CD4-positive, alpha-beta T cell (primary cell): ENCODE data around the gene RGS1. TPM values are rescaled to one million over a fixed set of nuclear protein-coding genes. Genes with fewer than 3 reads are reported as not detected.

Experiments used
- ATAC-seq: fragments of 200-7000 bp; cut with Tn5 transposase; one replicate; pipeline ENCODE4 v1.10.0; 2022; ENCODE audit warnings: mild to moderate bottlenecking; ENCODE audit not compliant: poor library complexity
- CTCF ChIA-PET: fragments of 350-600 bp; sonication (Branson Sonifier 250); formaldehyde crosslinking; loops from one replicate; lab custom pipeline; 2021; ENCODE audit warnings: antibody characterized with exemption, inconsistent platforms; lab: Charles Lee
- POLR2A ChIA-PET: fragments of 350-600 bp; sonication (Branson Sonifier 250); formaldehyde crosslinking; loops from one replicate; lab custom pipeline; 2021; ENCODE audit warnings: antibody characterized with exemption, inconsistent platforms; lab: Charles Lee
- DNase-seq, 14 experiments: peaks; one replicate each; pipeline ENCODE4 v3.0.0-alpha.2; 2013 to 2020; ENCODE audit warnings: mixed read lengths in 2 of 14
- H3K27ac ChIP-seq, 2 donors: one replicate each; pipeline versions ENCODE4 v1.5.1 to v1.7.0; 2013; ENCODE audit warnings: low read length in 2 of 2, low read depth in 1 of 2, mild to moderate bottlenecking in 1 of 2
- H3K27me3 ChIP-seq, 2 experiments: 1 replicate in 1 of 2; 2 replicates in 1 of 2; pipeline versions ENCODE4 v1.6.1 to v1.7.0; 2013; ENCODE audit warnings: low read length in 2 of 2, control low read depth in 1 of 2, mild to moderate bottlenecking in 1 of 2, moderate library complexity in 1 of 2; ENCODE audit not compliant: insufficient read depth in 2 of 2, control insufficient read depth in 1 of 2
- H3K36me3 ChIP-seq: one replicate; pipeline ENCODE4 v1.6.1; 2013; ENCODE audit warnings: low read length, control low read depth; ENCODE audit not compliant: insufficient read depth
- H3K4me1 ChIP-seq: one replicate; pipeline ENCODE4 v1.6.1; 2013; ENCODE audit warnings: low read length, control low read depth; ENCODE audit not compliant: insufficient read depth
- H3K4me3 ChIP-seq: one replicate; pipeline ENCODE4 v1.5.1; 2013; ENCODE audit warnings: mild to moderate bottlenecking, low read length, moderate library complexity
- H3K9me3 ChIP-seq, 2 experiments: 1 replicate in 1 of 2; 2 replicates in 1 of 2; pipeline versions ENCODE4 v1.6.1 to v1.7.0; 2013; ENCODE audit warnings: low read length in 2 of 2, mild to moderate bottlenecking in 2 of 2, control low read depth in 1 of 2, moderate library complexity in 1 of 2; ENCODE audit not compliant: control insufficient read depth in 1 of 2, insufficient read depth in 1 of 2
- H3K27ac Mint-ChIP-seq: one replicate; pipeline ENCODE4 v1.8.0; 2020; ENCODE audit warnings: mixed read lengths
- H3K27me3 Mint-ChIP-seq: one replicate; pipeline ENCODE4 v1.8.0; 2021; ENCODE audit warnings: mixed read lengths
- H3K36me3 Mint-ChIP-seq: one replicate; pipeline ENCODE4 v1.8.0; 2021; ENCODE audit warnings: low read depth, mixed read lengths
- H3K4me1 Mint-ChIP-seq: one replicate; pipeline ENCODE4 v1.8.0; 2021; ENCODE audit warnings: low read depth, mixed read lengths
- H3K4me3 Mint-ChIP-seq: one replicate; pipeline ENCODE4 v1.8.0; 2020; ENCODE audit warnings: mild to moderate bottlenecking, mixed read lengths
- H3K9me3 Mint-ChIP-seq: one replicate; pipeline ENCODE4 v1.8.0; 2020; ENCODE audit warnings: mixed read lengths
- intact Hi-C, 2 experiments: fragments of 100-400 bp; cut with DNase I in 1 of 2; cut with micrococcal nuclease in 1 of 2; formaldehyde crosslinking; loops; one replicate each; pipeline versions ENCODE4 v1.15.1 to v1.9.0; 2023 to 2025; cut with DNase I, micrococcal nuclease
- polyA plus RNA-seq, 2 donors: library from polyadenylated mRNA; unstranded; fragments of 120-200 nt; gene quantifications; one replicate each; pipeline ENCODE4 v1.2.1, GENCODE V29; 2013
- total RNA-seq, 174 experiments: library from RNA in 2 of 174; stranded (reverse) in 2 of 174; gene quantifications; one replicate each; pipeline ENCODE4 v1.2.3 and lab custom pipeline; 2021 to 2026
- TF ChIP-seq, protein P1 (sequence below): fragments of 200-600 bp; IDR thresholded peaks from one replicate; pipeline ENCODE4 v1.8.0; 2022; ENCODE audit warnings: antibody characterized with exemption, mild to moderate bottlenecking

Gene RGS1, protein sequence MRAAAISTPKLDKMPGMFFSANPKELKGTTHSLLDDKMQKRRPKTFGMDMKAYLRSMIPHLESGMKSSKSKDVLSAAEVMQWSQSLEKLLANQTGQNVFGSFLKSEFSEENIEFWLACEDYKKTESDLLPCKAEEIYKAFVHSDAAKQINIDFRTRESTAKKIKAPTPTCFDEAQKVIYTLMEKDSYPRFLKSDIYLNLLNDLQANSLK
- total RNA-seq (100 to 1,000 TPM; 428 to 429 TPM), total RNA-seq (lab: John Stamatoyannopoulos, UW) (4.7 to 1,013 (median 106) reads per million in 172 experiments)
- polyA plus RNA-seq (2013, experiment 1 of 2), result 41.6 TPM
- 183 TPM for polyA plus RNA-seq (2013, experiment 2 of 2)

DNA sequence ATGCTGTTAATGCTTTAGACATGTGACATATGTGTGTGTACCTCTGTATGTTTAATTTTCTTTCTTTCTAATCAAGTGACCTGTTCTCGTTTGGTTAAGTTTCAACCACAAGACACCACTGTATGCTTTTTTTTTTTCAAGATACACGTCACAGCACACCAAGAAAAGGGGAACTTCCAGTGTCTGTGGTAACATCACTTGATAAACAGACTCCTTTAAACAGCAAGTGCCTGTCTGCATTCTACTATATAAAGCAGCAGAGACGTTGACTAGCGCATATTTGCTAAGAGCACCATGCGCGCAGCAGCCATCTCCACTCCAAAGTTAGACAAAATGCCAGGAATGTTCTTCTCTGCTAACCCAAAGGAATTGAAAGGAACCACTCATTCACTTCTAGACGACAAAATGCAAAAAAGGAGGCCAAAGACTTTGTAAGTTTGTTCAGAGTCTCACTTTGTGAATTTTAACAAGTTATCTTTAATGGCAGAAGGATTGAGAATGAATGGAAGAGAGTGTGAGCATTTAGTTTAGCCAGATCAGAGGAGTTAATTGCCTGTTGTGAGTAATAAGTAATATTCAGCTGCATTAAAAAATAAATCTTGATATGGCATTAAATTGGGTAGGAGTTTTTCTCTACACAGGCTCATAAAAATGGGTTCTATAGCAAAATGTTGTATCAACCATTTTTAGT lies at the start of gene RGS1:
Gene RGS1 (plus strand): TSS at position 275 of the 691 bp plus-strand sequence. CDS start 20 bp downstream, at position 295.
- peak; percentile 80 for ATAC-seq
- Histone ChIP-seq H3K27me3 (no peaks in the 10 kb centered on the region), H3K4me3 (peak within 1 kb of the TSS; percentile 46), H3K36me3 (no peaks in the 10 kb centered on the region), H3K9me3 (no peaks in the 10 kb centered on the region), H3K27ac (peak within 1 kb of the TSS; percentile 49 to 58), H3K4me1 (peaks cover 7% of the 10 kb centered on the region)
- Mint-ChIP-seq H3K27me3 (no peaks in the 10 kb centered on the region), H3K36me3 (peaks cover 45% of the 10 kb centered on the region), H3K4me3 (peak within 1 kb of the TSS; percentile 86), H3K27ac (peak within 1 kb of the TSS; percentile 93), H3K9me3 (peaks cover 3% of the 10 kb centered on the region), H3K4me1 (peaks cover 92% of the 10 kb centered on the region)
- ChIA-PET POLR2A (no interaction called here), CTCF (interaction anchor here (1.2 kb wide), 1 partner anchor 29 kb away, joined by 3 read pairs; no protein-coding TSS in a partner anchor)
- intact Hi-C loops, result loop anchor here (1.0 to 5.0 kb wide), 6 partner anchors 25 to 547 kb away; partner anchors contain the start of gene CDC73 (in 1 of the 2)
- DNase-seq, result peak; percentile 26 to 93 (median 60)
- TF ChIP-seq, protein P1, sequence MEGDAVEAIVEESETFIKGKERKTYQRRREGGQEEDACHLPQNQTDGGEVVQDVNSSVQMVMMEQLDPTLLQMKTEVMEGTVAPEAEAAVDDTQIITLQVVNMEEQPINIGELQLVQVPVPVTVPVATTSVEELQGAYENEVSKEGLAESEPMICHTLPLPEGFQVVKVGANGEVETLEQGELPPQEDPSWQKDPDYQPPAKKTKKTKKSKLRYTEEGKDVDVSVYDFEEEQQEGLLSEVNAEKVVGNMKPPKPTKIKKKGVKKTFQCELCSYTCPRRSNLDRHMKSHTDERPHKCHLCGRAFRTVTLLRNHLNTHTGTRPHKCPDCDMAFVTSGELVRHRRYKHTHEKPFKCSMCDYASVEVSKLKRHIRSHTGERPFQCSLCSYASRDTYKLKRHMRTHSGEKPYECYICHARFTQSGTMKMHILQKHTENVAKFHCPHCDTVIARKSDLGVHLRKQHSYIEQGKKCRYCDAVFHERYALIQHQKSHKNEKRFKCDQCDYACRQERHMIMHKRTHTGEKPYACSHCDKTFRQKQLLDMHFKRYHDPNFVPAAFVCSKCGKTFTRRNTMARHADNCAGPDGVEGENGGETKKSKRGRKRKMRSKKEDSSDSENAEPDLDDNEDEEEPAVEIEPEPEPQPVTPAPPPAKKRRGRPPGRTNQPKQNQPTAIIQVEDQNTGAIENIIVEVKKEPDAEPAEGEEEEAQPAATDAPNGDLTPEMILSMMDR, result no peak

DNA sequence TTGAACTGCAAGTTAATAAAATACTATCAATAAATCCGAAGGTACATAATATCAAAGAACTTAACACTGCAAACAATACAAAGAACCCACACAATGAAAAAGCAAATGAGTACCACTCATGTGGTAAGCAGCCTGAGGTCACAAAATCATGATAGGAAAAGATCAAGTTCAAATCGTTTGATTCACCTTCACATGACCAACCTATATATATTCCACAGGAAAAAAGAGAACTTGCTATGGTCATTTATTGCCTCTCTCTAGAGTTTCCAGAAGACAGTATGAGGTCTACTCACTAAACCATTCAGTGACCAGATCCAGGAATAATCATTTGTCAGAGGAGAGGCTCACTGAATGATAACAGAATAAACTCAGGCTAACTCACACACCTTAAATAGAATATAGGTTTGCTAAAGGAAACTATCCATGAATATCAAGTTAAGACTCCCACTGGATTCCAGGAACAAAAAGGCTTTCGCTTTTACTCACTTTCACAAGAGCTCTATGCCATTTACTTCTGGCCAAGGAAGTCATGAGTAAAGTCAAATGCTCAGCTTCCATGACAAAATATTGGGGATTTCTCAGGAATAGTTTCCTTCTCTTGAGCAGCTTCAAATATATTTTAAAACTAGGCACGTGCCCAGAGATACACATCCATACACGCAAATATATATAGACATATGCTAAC lies 48.3 kb upstream of the RGS1 start:
- TF ChIP-seq, protein P1, result no peak
- ChIA-PET POLR2A (interaction anchor here (1.1 kb wide), 1 partner anchor 10 kb away, joined by 4 read pairs; no protein-coding TSS in a partner anchor), CTCF (no interaction called here)

DNA sequence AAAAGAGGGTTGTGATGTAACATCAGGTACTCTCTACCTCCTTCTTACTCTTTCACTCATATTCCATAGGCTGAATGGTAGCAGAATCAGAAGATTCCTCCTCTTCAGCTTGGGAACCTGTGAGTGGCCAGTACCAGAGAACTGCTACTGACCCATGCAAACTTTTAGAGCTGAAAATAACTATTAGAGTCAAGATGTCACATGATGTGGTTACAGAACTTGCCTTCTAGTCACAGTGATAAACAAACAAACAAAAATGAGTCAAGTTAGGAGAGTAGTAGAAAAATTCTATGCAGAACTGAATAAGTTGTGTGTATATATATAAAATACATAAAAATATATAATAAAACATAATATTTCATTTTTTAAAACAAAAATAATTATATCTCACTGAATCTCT lies 47.6 kb upstream of the RGS1 start:
- Mint-ChIP-seq H3K27me3 (no peaks in the 10 kb centered on the region), H3K36me3 (no peaks in the 10 kb centered on the region), H3K27ac (no peak overlapping the region), H3K4me3 (no peak overlapping the region), H3K9me3 (peaks cover 2% of the 10 kb centered on the region), H3K4me1 (peaks cover 20% of the 10 kb centered on the region)
- no peaks in the 10 kb centered on the region for H3K36me3 ChIP-seq
- no peak overlapping the region for H3K4me3 ChIP-seq
- TF ChIP-seq, protein P1, result no peak
- no peak for ATAC-seq
- no peaks in the 10 kb centered on the region for H3K27me3 ChIP-seq
- intact Hi-C loops, result loop anchor here in 1 of 2 experiments (5.0 kb wide), 1 partner anchor 34 kb away; no protein-coding TSS in a partner anchor
- ChIA-PET POLR2A (interaction anchor here (1.1 kb wide), 1 partner anchor 11 kb away, joined by 4 read pairs; no protein-coding TSS in a partner anchor), CTCF (no interaction called here)
- peaks cover 2% of the 10 kb centered on the region for H3K4me1 ChIP-seq
- H3K9me3 ChIP-seq, result no peaks in the 10 kb centered on the region
- no peak for DNase-seq
- no peak overlapping the region for H3K27ac ChIP-seq

More for the DNA sequence above, 48.3 kb upstream of the RGS1 start:
- Histone ChIP-seq H3K9me3 (no peaks in the 10 kb centered on the region), H3K27me3 (no peaks in the 10 kb centered on the region), H3K4me1 (peaks cover 2% of the 10 kb centered on the region), H3K36me3 (no peaks in the 10 kb centered on the region), H3K27ac (no peak overlapping the region), H3K4me3 (no peak overlapping the region)
- DNase-seq, result no peak
- Mint-ChIP-seq H3K36me3 (no peaks in the 10 kb centered on the region), H3K4me1 (peaks cover 20% of the 10 kb centered on the region), H3K27me3 (no peaks in the 10 kb centered on the region), H3K4me3 (no peak overlapping the region), H3K27ac (no peak overlapping the region), H3K9me3 (peaks cover 2% of the 10 kb centered on the region)
- ATAC-seq, result no peak
- intact Hi-C loops, result loop anchor here in 1 of 2 experiments (5.0 kb wide), 1 partner anchor 35 kb away; no protein-coding TSS in a partner anchor
